ENCODE measurements around the gene OR2F2. TPM values are rescaled to one million over a fixed set of nuclear protein-coding genes. Genes with fewer than 3 reads are reported as not detected.

The OR2F2 gene
- total RNA-seq, result not detected
- long read RNA-seq, result 0 reads

- no peak for DNase-seq
- intact Hi-C loops (cut with micrococcal nuclease), result no loop called here
- Histone ChIP-seq H3K36me3 (no peaks in the 10 kb centered on the region), H3K9me3 (replicated peaks) (peaks cover 19% of the 10 kb centered on the region), H3K4me1 (no peaks in the 10 kb centered on the region), H3K27me3 (ENCODE audit: low read depth) (no peaks in the 10 kb centered on the region), H3K27ac (replicated peaks) (no peak within 1 kb of the TSS), H3K4me3 (no peak within 1 kb of the TSS)
- no peak for TF ChIP-seq CTCF (IDR thresholded peaks at IDR 0.05; ENCODE audit: borderline replicate concordance)
Observed at GRCh38 chr7:143934526-143935325, at the start of gene OR2F2. TSS of gene OR2F2 (plus strand) at chr7:143935233. CDS start at chr7:143935233, 0 bp downstream.

GRCh38 chr7:143885951-143886350, 49.1 kb upstream of the OR2F2 start:
- Histone ChIP-seq H3K27ac (replicated peaks) (no peak overlapping the region), H3K36me3 (peaks cover 12% of the 10 kb centered on the region), H3K9me3 (replicated peaks) (peaks cover 14% of the 10 kb centered on the region), H3K4me3 (no peak overlapping the region), H3K4me1 (peaks cover 40% of the 10 kb centered on the region), H3K27me3 (ENCODE audit: low read depth) (no peaks in the 10 kb centered on the region)
- no peak for TF ChIP-seq CTCF (IDR thresholded peaks at IDR 0.05; ENCODE audit: borderline replicate concordance)
- intact Hi-C loops (cut with micrococcal nuclease), result no loop called here
- no peak for DNase-seq

- Histone ChIP-seq H3K4me3 (no peak overlapping the region), H3K4me1 (peaks cover 30% of the 10 kb centered on the region)
- intact Hi-C loops (cut with micrococcal nuclease), result no loop called here
Observed at GRCh38 chr7:143886826-143887477, 48.1 kb upstream of the OR2F2 start.

GRCh38 chr7:143889068-143889467, 46.0 kb upstream of the OR2F2 start:
- H3K27me3 ChIP-seq (ENCODE audit: low read depth), result no peaks in the 10 kb centered on the region
- intact Hi-C loops (cut with micrococcal nuclease), result no loop called here
- H3K27ac ChIP-seq (replicated peaks), result no peak overlapping the region
- DNase-seq, result no peak
- peaks cover 17% of the 10 kb centered on the region for H3K4me1 ChIP-seq
- H3K4me3 ChIP-seq, result no peak overlapping the region
- no peak for TF ChIP-seq CTCF (IDR thresholded peaks at IDR 0.05; ENCODE audit: borderline replicate concordance)
- H3K9me3 ChIP-seq (replicated peaks), result peaks cover 36% of the 10 kb centered on the region
- peaks cover 12% of the 10 kb centered on the region for H3K36me3 ChIP-seq

More at GRCh38 chr7:143886826-143887477, 48.1 kb upstream of the OR2F2 start:
- no peak for DNase-seq
- no peak overlapping the region for H3K27ac ChIP-seq (replicated peaks)
- TF ChIP-seq CTCF (IDR thresholded peaks at IDR 0.05; ENCODE audit: borderline replicate concordance), result no peak
- no peaks in the 10 kb centered on the region for H3K27me3 ChIP-seq (ENCODE audit: low read depth)
- H3K9me3 ChIP-seq (replicated peaks), result peaks cover 22% of the 10 kb centered on the region
- peaks cover 12% of the 10 kb centered on the region for H3K36me3 ChIP-seq

- no peak for TF ChIP-seq CTCF (IDR thresholded peaks at IDR 0.05; ENCODE audit: borderline replicate concordance)
- Histone ChIP-seq H3K27ac (replicated peaks) (no peak overlapping the region), H3K4me3 (no peak overlapping the region), H3K36me3 (peaks cover 12% of the 10 kb centered on the region), H3K9me3 (replicated peaks) (peaks cover 36% of the 10 kb centered on the region), H3K27me3 (ENCODE audit: low read depth) (no peaks in the 10 kb centered on the region), H3K4me1 (peaks cover 7% of the 10 kb centered on the region)
- DNase-seq, result no peak
- intact Hi-C loops (cut with micrococcal nuclease), result no loop called here
Observed at GRCh38 chr7:143890558-143890957, 44.5 kb upstream of the OR2F2 start.

Measured in left ventricle myocardium inferior (tissue), 1 donor.